ENCODE results near the gene IL1RAPL1. TPM values are rescaled to one million over a fixed set of nuclear protein-coding genes. Genes with fewer than 3 reads are reported as not detected.

The IL1RAPL1 gene
- total RNA-seq, 2 experiments from 2014 or later = not detected

- H3K27me3 Mint-ChIP-seq = no peaks in the 10 kb centered on the region
- H3K4me3 ChIP-seq (ENCODE audit: low read length) = no peak overlapping the region
- H3K36me3 Mint-ChIP-seq (ENCODE audit: low read depth) = no peaks in the 10 kb centered on the region
- no peak overlapping the region for H3K4me3 Mint-ChIP-seq
- no peaks in the 10 kb centered on the region for H3K9me3 ChIP-seq (ENCODE audit: control insufficient read depth in 1 of 2, insufficient read depth in 1 of 2, low read length in 2 of 2)
- no peaks in the 10 kb centered on the region for H3K4me1 ChIP-seq (ENCODE audit: insufficient read depth, low read length)
- TF ChIP-seq, protein P1, sequence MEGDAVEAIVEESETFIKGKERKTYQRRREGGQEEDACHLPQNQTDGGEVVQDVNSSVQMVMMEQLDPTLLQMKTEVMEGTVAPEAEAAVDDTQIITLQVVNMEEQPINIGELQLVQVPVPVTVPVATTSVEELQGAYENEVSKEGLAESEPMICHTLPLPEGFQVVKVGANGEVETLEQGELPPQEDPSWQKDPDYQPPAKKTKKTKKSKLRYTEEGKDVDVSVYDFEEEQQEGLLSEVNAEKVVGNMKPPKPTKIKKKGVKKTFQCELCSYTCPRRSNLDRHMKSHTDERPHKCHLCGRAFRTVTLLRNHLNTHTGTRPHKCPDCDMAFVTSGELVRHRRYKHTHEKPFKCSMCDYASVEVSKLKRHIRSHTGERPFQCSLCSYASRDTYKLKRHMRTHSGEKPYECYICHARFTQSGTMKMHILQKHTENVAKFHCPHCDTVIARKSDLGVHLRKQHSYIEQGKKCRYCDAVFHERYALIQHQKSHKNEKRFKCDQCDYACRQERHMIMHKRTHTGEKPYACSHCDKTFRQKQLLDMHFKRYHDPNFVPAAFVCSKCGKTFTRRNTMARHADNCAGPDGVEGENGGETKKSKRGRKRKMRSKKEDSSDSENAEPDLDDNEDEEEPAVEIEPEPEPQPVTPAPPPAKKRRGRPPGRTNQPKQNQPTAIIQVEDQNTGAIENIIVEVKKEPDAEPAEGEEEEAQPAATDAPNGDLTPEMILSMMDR (IDR thresholded peaks at IDR 0.05) = no peak
- no peak overlapping the region for H3K27ac ChIP-seq (ENCODE audit: low read depth in 1 of 2, low read length in 2 of 2)
- H3K27ac Mint-ChIP-seq = no peak overlapping the region
- intact Hi-C loops (cut with DNase I, micrococcal nuclease) = no loop called here
- no peaks in the 10 kb centered on the region for H3K36me3 ChIP-seq (ENCODE audit: insufficient read depth, low read length)
- H3K4me1 Mint-ChIP-seq (ENCODE audit: low read depth) = no peaks in the 10 kb centered on the region
- ATAC-seq (ENCODE audit: poor library complexity) = no peak
- H3K9me3 Mint-ChIP-seq = no peaks in the 10 kb centered on the region
- POLR2A ChIA-PET = no interaction called here
- no peaks in the 10 kb centered on the region for H3K27me3 ChIP-seq (ENCODE audit: control insufficient read depth in 1 of 2, insufficient read depth in 2 of 2, low read length in 2 of 2)
- DNase-seq = no peak
- CTCF ChIA-PET = no interaction called here
These were observed 323.2 kb downstream of the IL1RAPL1 start for GRCh38 chrX:28910487-28910886.

- H3K9me3 ChIP-seq (ENCODE audit: control insufficient read depth in 1 of 2, insufficient read depth in 1 of 2, low read length in 2 of 2) = no peaks in the 10 kb centered on the region
- Mint-ChIP-seq H3K27me3 (no peaks in the 10 kb centered on the region), H3K4me1 (ENCODE audit: low read depth) (no peaks in the 10 kb centered on the region), H3K4me3 (no peak overlapping the region), H3K36me3 (ENCODE audit: low read depth) (no peaks in the 10 kb centered on the region), H3K27ac (no peak overlapping the region), H3K9me3 (peaks cover 5% of the 10 kb centered on the region)
- no peak overlapping the region for H3K27ac ChIP-seq (ENCODE audit: low read depth in 1 of 2, low read length in 2 of 2)
- DNase-seq = no peak
- no peaks in the 10 kb centered on the region for H3K27me3 ChIP-seq (ENCODE audit: control insufficient read depth in 1 of 2, insufficient read depth in 2 of 2, low read length in 2 of 2)
- H3K4me1 ChIP-seq (ENCODE audit: insufficient read depth, low read length) = no peaks in the 10 kb centered on the region
- CTCF ChIA-PET = no interaction called here
- no peaks in the 10 kb centered on the region for H3K36me3 ChIP-seq (ENCODE audit: insufficient read depth, low read length)
- POLR2A ChIA-PET = no interaction called here
- TF ChIP-seq, protein P1 (IDR thresholded peaks at IDR 0.05) = no peak
- H3K4me3 ChIP-seq (ENCODE audit: low read length) = no peak overlapping the region
- intact Hi-C loops (cut with DNase I, micrococcal nuclease) = no loop called here
- no peak for ATAC-seq (ENCODE audit: poor library complexity)
These were observed 333.1 kb downstream of the IL1RAPL1 start for GRCh38 chrX:28920153-28920943.

GRCh38 chrX:28922106-28922505 is 334.9 kb downstream of the IL1RAPL1 start:
- POLR2A ChIA-PET = no interaction called here
- Mint-ChIP-seq H3K9me3 (peaks cover 2% of the 10 kb centered on the region), H3K27me3 (no peaks in the 10 kb centered on the region), H3K27ac (no peak overlapping the region), H3K4me1 (ENCODE audit: low read depth) (no peaks in the 10 kb centered on the region), H3K4me3 (no peak overlapping the region), H3K36me3 (ENCODE audit: low read depth) (no peaks in the 10 kb centered on the region)
- DNase-seq (no peak), ATAC-seq (ENCODE audit: poor library complexity) (no peak)
- no peak overlapping the region for H3K27ac ChIP-seq (ENCODE audit: low read depth in 1 of 2, low read length in 2 of 2)
- TF ChIP-seq, protein P1 (IDR thresholded peaks at IDR 0.05) = no peak
- H3K36me3 ChIP-seq (ENCODE audit: insufficient read depth, low read length) = no peaks in the 10 kb centered on the region
- intact Hi-C loops (cut with DNase I, micrococcal nuclease) = no loop called here
- H3K4me1 ChIP-seq (ENCODE audit: insufficient read depth, low read length) = no peaks in the 10 kb centered on the region
- no peaks in the 10 kb centered on the region for H3K9me3 ChIP-seq (ENCODE audit: control insufficient read depth in 1 of 2, insufficient read depth in 1 of 2, low read length in 2 of 2)
- no peak overlapping the region for H3K4me3 ChIP-seq (ENCODE audit: low read length)
- CTCF ChIA-PET = no interaction called here
- no peaks in the 10 kb centered on the region for H3K27me3 ChIP-seq (ENCODE audit: control insufficient read depth in 1 of 2, insufficient read depth in 2 of 2, low read length in 2 of 2)

Data from CD4-positive, alpha-beta T cell (primary cell).